ENCODE results near the gene ACBD6.
"Not testable (repeated sequence)": the region's sequence is repeated elsewhere in the genome, so short reads cannot be mapped to it uniquely, and the experiment has no call there.

Gene ACBD6

DNA sequence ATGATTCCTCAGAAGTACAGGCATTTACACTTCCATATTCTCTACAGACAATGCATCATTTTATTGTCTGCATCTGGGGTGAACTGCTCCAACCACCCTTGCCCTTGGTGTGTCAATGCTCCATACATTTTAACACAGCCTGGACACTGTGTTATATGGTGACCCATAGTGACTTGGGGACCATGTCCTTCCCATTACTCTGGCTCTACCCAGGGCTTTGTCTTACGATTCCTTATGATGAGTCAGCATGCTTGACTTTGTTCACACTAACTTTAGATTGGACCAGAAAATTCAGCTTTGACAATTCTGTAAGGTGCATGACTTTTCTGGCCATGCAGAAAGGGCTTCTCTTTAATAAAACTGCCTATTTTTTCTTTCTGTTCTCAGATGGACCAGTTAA lies 49.6 kb upstream of the ACBD6 start (continued):
- no peak for TF ChIP-seq ZNF114 (tag by site-specific recombination; IDR thresholded peaks at IDR 0.05)
- no peak for TF ChIP-seq ZSCAN16 (tag by site-specific recombination; IDR thresholded peaks at IDR 0.05)
- TF ChIP-seq ZNF571 (tag by site-specific recombination; IDR thresholded peaks at IDR 0.05), result no peak

DNA sequence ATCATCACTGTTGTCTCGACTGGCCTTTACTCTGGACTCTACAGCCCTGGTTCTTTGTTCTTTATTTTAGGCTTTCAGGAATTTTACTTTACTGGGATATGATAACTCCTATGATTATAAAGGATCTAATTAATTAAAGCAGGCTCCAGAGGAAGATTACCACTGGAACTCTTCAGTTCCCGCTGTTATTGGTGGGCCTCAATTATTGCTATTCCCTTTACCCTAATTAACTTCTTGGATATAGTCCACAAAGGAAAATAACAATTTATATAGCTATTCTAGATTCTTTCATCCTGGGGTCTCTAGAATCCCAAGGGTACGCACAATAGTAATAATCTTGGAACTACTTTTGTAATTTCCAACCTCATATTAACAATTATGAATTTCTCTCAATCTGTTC lies 47.9 kb upstream of the ACBD6 start:
- ChIA-PET POLR2A (no interaction called here), CTCF (interaction anchor here (0.7 to 1.1 kb wide), 3 partner anchors 43 to 313 kb away, joined by 3 to 5 read pairs (median 3); no protein-coding TSS in a partner anchor)
- no peak overlapping the region for H3K27ac ChIP-seq (ENCODE audit: extremely low read depth, low read depth, low read length)
- H3K9me3 ChIP-seq (ENCODE audit: control insufficient read depth, insufficient read depth, low read depth, low read length), result no peaks in the 10 kb centered on the region
- no peak overlapping the region for H3K4me3 ChIP-seq (ENCODE audit: low read depth, low read length)
- no peaks in the 10 kb centered on the region for H3K36me3 ChIP-seq (ENCODE audit: control insufficient read depth in 2 of 2, insufficient read depth in 1 of 2, low read length in 2 of 2)
- no peak for TF ChIP-seq ZIC2 (tag by site-specific recombination; IDR thresholded peaks at IDR 0.05)
- TF ChIP-seq, protein P1, sequence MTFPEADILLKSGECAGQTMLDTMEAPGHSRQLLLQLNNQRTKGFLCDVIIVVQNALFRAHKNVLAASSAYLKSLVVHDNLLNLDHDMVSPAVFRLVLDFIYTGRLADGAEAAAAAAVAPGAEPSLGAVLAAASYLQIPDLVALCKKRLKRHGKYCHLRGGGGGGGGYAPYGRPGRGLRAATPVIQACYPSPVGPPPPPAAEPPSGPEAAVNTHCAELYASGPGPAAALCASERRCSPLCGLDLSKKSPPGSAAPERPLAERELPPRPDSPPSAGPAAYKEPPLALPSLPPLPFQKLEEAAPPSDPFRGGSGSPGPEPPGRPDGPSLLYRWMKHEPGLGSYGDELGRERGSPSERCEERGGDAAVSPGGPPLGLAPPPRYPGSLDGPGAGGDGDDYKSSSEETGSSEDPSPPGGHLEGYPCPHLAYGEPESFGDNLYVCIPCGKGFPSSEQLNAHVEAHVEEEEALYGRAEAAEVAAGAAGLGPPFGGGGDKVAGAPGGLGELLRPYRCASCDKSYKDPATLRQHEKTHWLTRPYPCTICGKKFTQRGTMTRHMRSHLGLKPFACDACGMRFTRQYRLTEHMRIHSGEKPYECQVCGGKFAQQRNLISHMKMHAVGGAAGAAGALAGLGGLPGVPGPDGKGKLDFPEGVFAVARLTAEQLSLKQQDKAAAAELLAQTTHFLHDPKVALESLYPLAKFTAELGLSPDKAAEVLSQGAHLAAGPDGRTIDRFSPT (tag by site-specific recombination; IDR thresholded peaks at IDR 0.05), result no peak
- no peak for TF ChIP-seq ZNF140 (tag by site-specific recombination; IDR thresholded peaks at IDR 0.05)
- TF ChIP-seq, protein P2, sequence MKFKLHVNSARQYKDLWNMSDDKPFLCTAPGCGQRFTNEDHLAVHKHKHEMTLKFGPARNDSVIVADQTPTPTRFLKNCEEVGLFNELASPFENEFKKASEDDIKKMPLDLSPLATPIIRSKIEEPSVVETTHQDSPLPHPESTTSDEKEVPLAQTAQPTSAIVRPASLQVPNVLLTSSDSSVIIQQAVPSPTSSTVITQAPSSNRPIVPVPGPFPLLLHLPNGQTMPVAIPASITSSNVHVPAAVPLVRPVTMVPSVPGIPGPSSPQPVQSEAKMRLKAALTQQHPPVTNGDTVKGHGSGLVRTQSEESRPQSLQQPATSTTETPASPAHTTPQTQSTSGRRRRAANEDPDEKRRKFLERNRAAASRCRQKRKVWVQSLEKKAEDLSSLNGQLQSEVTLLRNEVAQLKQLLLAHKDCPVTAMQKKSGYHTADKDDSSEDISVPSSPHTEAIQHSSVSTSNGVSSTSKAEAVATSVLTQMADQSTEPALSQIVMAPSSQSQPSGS (tag by site-specific recombination; IDR thresholded peaks at IDR 0.05; ENCODE audit: low read depth), result no peak
- TF ChIP-seq ZNF791 (tag by site-specific recombination; IDR thresholded peaks at IDR 0.05), result no peak
- no peak for TF ChIP-seq ZNF311 (tag by site-specific recombination; IDR thresholded peaks at IDR 0.05; ENCODE audit: borderline replicate concordance)
- no peak for TF ChIP-seq ZNF768 (tag by site-specific recombination; IDR thresholded peaks at IDR 0.05)
- TF ChIP-seq ZNF423 (tag by site-specific recombination; IDR thresholded peaks at IDR 0.05), result no peak
- TF ChIP-seq OVOL3 (tag by site-specific recombination; IDR thresholded peaks at IDR 0.05), result no peak
- TF ChIP-seq, protein P3, sequence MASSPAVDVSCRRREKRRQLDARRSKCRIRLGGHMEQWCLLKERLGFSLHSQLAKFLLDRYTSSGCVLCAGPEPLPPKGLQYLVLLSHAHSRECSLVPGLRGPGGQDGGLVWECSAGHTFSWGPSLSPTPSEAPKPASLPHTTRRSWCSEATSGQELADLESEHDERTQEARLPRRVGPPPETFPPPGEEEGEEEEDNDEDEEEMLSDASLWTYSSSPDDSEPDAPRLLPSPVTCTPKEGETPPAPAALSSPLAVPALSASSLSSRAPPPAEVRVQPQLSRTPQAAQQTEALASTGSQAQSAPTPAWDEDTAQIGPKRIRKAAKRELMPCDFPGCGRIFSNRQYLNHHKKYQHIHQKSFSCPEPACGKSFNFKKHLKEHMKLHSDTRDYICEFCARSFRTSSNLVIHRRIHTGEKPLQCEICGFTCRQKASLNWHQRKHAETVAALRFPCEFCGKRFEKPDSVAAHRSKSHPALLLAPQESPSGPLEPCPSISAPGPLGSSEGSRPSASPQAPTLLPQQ (tag by site-specific recombination; IDR thresholded peaks at IDR 0.05), result no peak
- no peaks in the 10 kb centered on the region for H3K4me1 ChIP-seq (ENCODE audit: control insufficient read depth, insufficient read depth, low read length)

DNA sequence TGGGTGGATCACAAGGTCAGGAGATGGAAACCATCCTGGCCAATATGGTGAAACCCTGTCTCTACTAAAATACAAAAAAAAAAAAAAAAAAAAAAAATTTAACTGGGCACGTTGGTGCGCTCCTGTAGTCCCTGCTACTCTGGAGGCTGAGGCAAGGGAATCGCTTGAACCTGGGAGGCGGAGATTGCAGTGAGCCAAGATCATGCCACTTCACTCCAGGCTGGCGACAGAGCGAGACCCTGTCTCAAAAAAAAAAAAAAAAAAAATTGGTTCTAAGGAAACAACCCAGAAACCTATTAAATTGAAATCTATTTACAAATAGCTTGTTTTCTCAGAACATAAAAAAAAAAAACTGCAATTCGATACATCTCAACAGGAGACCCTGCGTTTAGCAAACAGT lies 47.4 kb upstream of the ACBD6 start:
- CTCF ChIA-PET, result interaction anchor here (0.6 to 0.7 kb wide), 3 partner anchors 27 to 642 kb away, joined by 3 to 6 read pairs (median 4); no protein-coding TSS in a partner anchor

More for the DNA sequence above, 47.4 kb upstream of the ACBD6 start:
- H3K4me1 ChIP-seq (ENCODE audit: control insufficient read depth, insufficient read depth, low read length); H3K4me3 ChIP-seq (ENCODE audit: low read depth, low read length); POLR2A ChIA-PET; H3K27ac ChIP-seq (ENCODE audit: extremely low read depth, low read depth, low read length); H3K36me3 ChIP-seq (ENCODE audit: control insufficient read depth in 2 of 2, insufficient read depth in 1 of 2, low read length in 2 of 2); H3K9me3 ChIP-seq (ENCODE audit: control insufficient read depth, insufficient read depth, low read depth, low read length): not testable (repeated sequence)
- TF ChIP-seq, protein P4, sequence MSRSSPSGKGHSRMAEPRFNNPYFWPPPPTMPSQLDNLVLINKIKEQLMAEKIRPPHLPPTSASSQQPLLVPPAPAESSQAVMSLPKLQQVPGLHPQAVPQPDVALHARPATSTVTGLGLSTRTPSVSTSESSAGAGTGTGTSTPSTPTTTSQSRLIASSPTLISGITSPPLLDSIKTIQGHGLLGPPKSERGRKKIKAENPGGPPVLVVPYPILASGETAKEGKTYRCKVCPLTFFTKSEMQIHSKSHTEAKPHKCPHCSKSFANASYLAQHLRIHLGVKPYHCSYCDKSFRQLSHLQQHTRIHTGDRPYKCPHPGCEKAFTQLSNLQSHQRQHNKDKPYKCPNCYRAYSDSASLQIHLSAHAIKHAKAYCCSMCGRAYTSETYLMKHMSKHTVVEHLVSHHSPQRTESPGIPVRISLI (tag by site-specific recombination; IDR thresholded peaks at IDR 0.05), result peak; percentile 92

Data from HEK293 (cell line).